Measurements from ENCODE around the gene TEDC1. TPM values are rescaled to one million over a fixed set of nuclear protein-coding genes. Genes with fewer than 3 reads are reported as not detected.
A peak's percentile ranks its signal among the peaks of the same experiment; 100 is the strongest.

The TEDC1 gene
- total and polyA plus RNA-seq, 2 donors from 2014 or later = 6.9 to 13.2 TPM

GRCh38 chr14:105476097-105476830 lies 14.8 kb upstream of the TEDC1 start:
- peak in 2 of 5 donors; percentile 70 to 92 for DNase-seq
- no peak for FAIRE-seq
- peaks cover 0 to 5% (median 0%) of the 10 kb centered on the region in 3 donors for H3K36me3 ChIP-seq (ENCODE audit: control insufficient read depth in 2 of 3, insufficient read depth in 3 of 3, low read length in 3 of 3)
- TF ChIP-seq CTCF (IDR thresholded peaks at IDR 0.05; ENCODE audit: borderline replicate concordance, extremely low read depth, insufficient read depth) = no peak
- H3K9ac ChIP-seq (ENCODE audit: low read length in 3 of 3) = peak overlapping the region in 2 of 3 donors; percentile 34 to 84
- H3K27me3 ChIP-seq (ENCODE audit: control insufficient read depth, insufficient read depth, low read length) = no peaks in the 10 kb centered on the region
- H3K4me3 ChIP-seq (ENCODE audit: low read length in 3 of 3) = peak overlapping the region; percentile 33 to 71 (median 39)
- peak overlapping the region; percentile 91 to 97 for H3K27ac ChIP-seq (ENCODE audit: low read depth in 2 of 2, low read length in 2 of 2)
- no peaks in the 10 kb centered on the region for H3K9me3 ChIP-seq (ENCODE audit: control insufficient read depth in 2 of 3, insufficient read depth in 1 of 3, low read length in 3 of 3)
- intact Hi-C loops (cut with DNase I) = no loop called here
- H3K4me1 ChIP-seq (ENCODE audit: control insufficient read depth in 2 of 3, insufficient read depth in 2 of 3, low read depth in 1 of 3, low read length in 3 of 3) = peaks cover 0 to 46% (median 17%) of the 10 kb centered on the region in 3 donors

GRCh38 chr14:105476831-105477659 lies 14.0 kb upstream of the TEDC1 start:
- Histone ChIP-seq H3K4me3 (ENCODE audit: low read length in 3 of 3) (peak overlapping the region in 2 of 3 donors; percentile 39 to 71), H3K9ac (ENCODE audit: low read length in 3 of 3) (peak overlapping the region in 2 of 3 donors; percentile 34 to 84), H3K9me3 (ENCODE audit: control insufficient read depth in 2 of 3, insufficient read depth in 1 of 3, low read length in 3 of 3) (no peaks in the 10 kb centered on the region), H3K36me3 (ENCODE audit: control insufficient read depth in 2 of 3, insufficient read depth in 3 of 3, low read length in 3 of 3) (peaks cover 0 to 5% (median 0%) of the 10 kb centered on the region in 3 donors), H3K27ac (ENCODE audit: low read depth in 2 of 2, low read length in 2 of 2) (peak overlapping the region; percentile 91 to 97), H3K27me3 (ENCODE audit: control insufficient read depth, insufficient read depth, low read length) (no peaks in the 10 kb centered on the region), H3K4me1 (ENCODE audit: control insufficient read depth in 2 of 3, insufficient read depth in 2 of 3, low read depth in 1 of 3, low read length in 3 of 3) (peaks cover 0 to 45% (median 19%) of the 10 kb centered on the region in 3 donors)
- no peak for FAIRE-seq
- intact Hi-C loops (cut with DNase I) = no loop called here
- no peak for TF ChIP-seq CTCF (IDR thresholded peaks at IDR 0.05; ENCODE audit: borderline replicate concordance, extremely low read depth, insufficient read depth)
- DNase-seq = peak in 3 of 5 donors; percentile 63 to 84 (median 74)

GRCh38 chr14:105477660-105478397 lies 13.2 kb upstream of the TEDC1 start:
- Histone ChIP-seq H3K9ac (ENCODE audit: low read length in 3 of 3) (no peak overlapping the region), H3K27me3 (ENCODE audit: control insufficient read depth, insufficient read depth, low read length) (no peaks in the 10 kb centered on the region), H3K4me1 (ENCODE audit: control insufficient read depth in 2 of 3, insufficient read depth in 2 of 3, low read depth in 1 of 3, low read length in 3 of 3) (peaks cover 0 to 46% (median 22%) of the 10 kb centered on the region in 3 donors), H3K27ac (ENCODE audit: low read depth in 2 of 2, low read length in 2 of 2) (peak overlapping the region in 1 of 2 donors; percentile 97), H3K36me3 (ENCODE audit: control insufficient read depth in 2 of 3, insufficient read depth in 3 of 3, low read length in 3 of 3) (peaks cover 0 to 5% (median 0%) of the 10 kb centered on the region in 3 donors), H3K4me3 (ENCODE audit: low read length in 3 of 3) (no peak overlapping the region), H3K9me3 (ENCODE audit: control insufficient read depth in 2 of 3, insufficient read depth in 1 of 3, low read length in 3 of 3) (no peaks in the 10 kb centered on the region)
- FAIRE-seq (no peak), DNase-seq (peak; percentile 53 to 88 (median 67))
- intact Hi-C loops (cut with DNase I) = no loop called here
- no peak for TF ChIP-seq CTCF (IDR thresholded peaks at IDR 0.05; ENCODE audit: borderline replicate concordance, extremely low read depth, insufficient read depth)

Measured in kidney (tissue), 14 donors.